Measurements from ENCODE around the gene PCGF3.

The PCGF3 gene

GRCh38 chr4:768076-768475 is 62.4 kb downstream of the PCGF3 start:
- Mint-ChIP-seq H3K9me3 (peaks cover 46% of the 10 kb centered on the region), H3K36me3 (ENCODE audit: low read depth) (peaks cover 86% of the 10 kb centered on the region), H3K27ac (peak overlapping the region; percentile 87), H3K27me3 (ENCODE audit: low read depth, poor library complexity) (peaks cover under 1% of the 10 kb centered on the region), H3K4me3 (no peak overlapping the region), H3K4me1 (peaks cover 9% of the 10 kb centered on the region)
- TF ChIP-seq CTCF (IDR thresholded peaks at IDR 0.05): no peak
- no peak for DNase-seq

DNA sequence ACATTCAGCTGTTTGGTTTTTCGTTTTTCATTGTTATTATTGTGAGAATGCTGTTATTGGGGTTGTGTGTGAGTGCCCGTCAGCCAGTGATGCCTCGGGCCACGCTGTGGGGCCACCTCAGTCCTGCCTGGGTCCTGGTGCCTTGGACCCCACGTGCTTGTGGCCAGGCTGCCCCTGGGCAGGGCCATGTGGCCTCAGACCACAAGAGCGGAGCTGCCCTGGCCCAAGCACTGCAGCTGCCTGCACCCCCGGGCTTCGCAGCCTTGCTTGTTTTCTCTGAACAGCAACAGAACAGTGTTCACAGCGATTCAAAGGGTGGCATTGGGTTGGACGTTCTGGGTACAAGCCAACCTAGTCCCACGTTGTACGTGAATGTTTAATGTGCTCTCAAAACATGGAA is 63.4 kb downstream of the PCGF3 start:
- H3K27ac Mint-ChIP-seq: no peak overlapping the region
- H3K27me3 Mint-ChIP-seq (ENCODE audit: low read depth, poor library complexity): peaks cover 3% of the 10 kb centered on the region
- H3K4me3 Mint-ChIP-seq: no peak overlapping the region
- H3K36me3 Mint-ChIP-seq (ENCODE audit: low read depth): peaks cover 79% of the 10 kb centered on the region
- TF ChIP-seq CTCF (IDR thresholded peaks at IDR 0.05): no peak
- peaks cover 11% of the 10 kb centered on the region for H3K4me1 Mint-ChIP-seq
- peaks cover 37% of the 10 kb centered on the region for H3K9me3 Mint-ChIP-seq
- DNase-seq: no peak

DNA sequence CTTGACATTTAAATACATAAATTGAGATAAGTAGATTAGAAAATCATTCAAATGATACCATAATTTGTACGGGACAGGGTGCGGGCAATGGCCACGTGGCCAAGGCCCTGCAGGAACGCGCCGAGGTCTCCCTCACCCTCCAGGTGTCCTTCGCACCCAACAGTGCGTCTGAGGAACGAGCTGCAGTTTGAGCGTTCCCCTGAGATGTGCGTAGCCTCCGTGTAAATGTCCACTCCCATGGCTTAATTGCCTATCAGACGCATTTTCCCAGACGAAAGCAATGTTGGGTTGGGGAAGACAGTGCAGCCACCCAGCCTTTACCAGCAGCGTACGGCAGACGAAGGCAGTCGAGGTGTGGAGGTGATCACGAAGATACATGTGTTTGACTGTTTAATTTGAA is 63.9 kb downstream of the PCGF3 start:
- no peak overlapping the region for H3K27ac Mint-ChIP-seq
- DNase-seq: no peak

GRCh38 chr4:770022-770421 is 64.4 kb downstream of the PCGF3 start:
- no peak for DNase-seq
- TF ChIP-seq CTCF (IDR thresholded peaks at IDR 0.05): no peak
- peaks cover 21% of the 10 kb centered on the region for H3K4me1 Mint-ChIP-seq
- H3K27ac Mint-ChIP-seq: no peak overlapping the region
- H3K27me3 Mint-ChIP-seq (ENCODE audit: low read depth, poor library complexity): peaks cover 6% of the 10 kb centered on the region
- peaks cover 30% of the 10 kb centered on the region for H3K9me3 Mint-ChIP-seq
- H3K36me3 Mint-ChIP-seq (ENCODE audit: low read depth): peaks cover 79% of the 10 kb centered on the region
- no peak overlapping the region for H3K4me3 Mint-ChIP-seq

More for the DNA sequence above, 63.9 kb downstream of the PCGF3 start:
- Mint-ChIP-seq H3K4me3 (no peak overlapping the region), H3K36me3 (ENCODE audit: low read depth) (peaks cover 79% of the 10 kb centered on the region), H3K27me3 (ENCODE audit: low read depth, poor library complexity) (peaks cover 6% of the 10 kb centered on the region), H3K4me1 (peaks cover 16% of the 10 kb centered on the region), H3K9me3 (peaks cover 35% of the 10 kb centered on the region)
- TF ChIP-seq CTCF (IDR thresholded peaks at IDR 0.05): no peak

- H3K27ac Mint-ChIP-seq: peak overlapping the region; percentile 97
- peaks cover 79% of the 10 kb centered on the region for H3K36me3 Mint-ChIP-seq (ENCODE audit: low read depth)
- H3K4me1 Mint-ChIP-seq: peaks cover 21% of the 10 kb centered on the region
- no peak for DNase-seq
- peaks cover 24% of the 10 kb centered on the region for H3K9me3 Mint-ChIP-seq
- no peak for TF ChIP-seq CTCF (IDR thresholded peaks at IDR 0.05)
- H3K4me3 Mint-ChIP-seq: no peak overlapping the region
- H3K27me3 Mint-ChIP-seq (ENCODE audit: low read depth, poor library complexity): peaks cover 6% of the 10 kb centered on the region
Observed at GRCh38 chr4:771464-771863, 65.8 kb downstream of the PCGF3 start.

- TF ChIP-seq CTCF (IDR thresholded peaks at IDR 0.05): no peak
Observed at GRCh38 chr4:772118-772517, 66.5 kb downstream of the PCGF3 start.

More at GRCh38 chr4:772118-772517, 66.5 kb downstream of the PCGF3 start:
- H3K9me3 Mint-ChIP-seq: peaks cover 24% of the 10 kb centered on the region
- DNase-seq: no peak
- H3K27ac Mint-ChIP-seq: peak overlapping the region; percentile 97
- peaks cover 26% of the 10 kb centered on the region for H3K4me1 Mint-ChIP-seq
- no peak overlapping the region for H3K4me3 Mint-ChIP-seq
- peaks cover 6% of the 10 kb centered on the region for H3K27me3 Mint-ChIP-seq (ENCODE audit: low read depth, poor library complexity)
- H3K36me3 Mint-ChIP-seq (ENCODE audit: low read depth): peaks cover 79% of the 10 kb centered on the region

Measured in nephron progenitor cell (in vitro differentiated cells).